Lung (tissue), 12 donors: ENCODE data around the gene GRIN2A. TPM values are rescaled to one million over a fixed set of nuclear protein-coding genes. Genes with fewer than 3 reads are reported as not detected.

Experiments
- ATAC-seq: fragments of 200-7000 bp; cut with Tn5 transposase; one replicate; pipeline ENCODE4 v1.9.1; 2020; ENCODE audit warnings: moderate number of reproducible peaks; ENCODE audit not compliant: insufficient read depth, low FRiP score
- DNase-seq, 3 donors: peaks; one replicate each; pipeline ENCODE4 v3.0.0-alpha.2; 2013 to 2017
- H3K27ac ChIP-seq, 2 donors: one replicate each; pipeline ENCODE4 v1.5.1; 2013; ENCODE audit warnings: mild to moderate bottlenecking in 2 of 2, moderate library complexity in 2 of 2, control low read depth in 1 of 2, inconsistent platforms in 1 of 2, low read depth in 1 of 2, low read length in 1 of 2
- H3K27me3 ChIP-seq, 3 donors: one replicate each; pipeline ENCODE4 v1.5.1; 2013; ENCODE audit warnings: low read length in 2 of 3; ENCODE audit not compliant: control insufficient read depth in 3 of 3, insufficient read depth in 3 of 3
- H3K36me3 ChIP-seq, 4 donors: one replicate each; pipeline ENCODE4 v1.5.1; 2013; ENCODE audit warnings: low read length in 4 of 4, mild to moderate bottlenecking in 1 of 4, moderate library complexity in 1 of 4; ENCODE audit not compliant: control insufficient read depth in 4 of 4, insufficient read depth in 4 of 4
- H3K4me1 ChIP-seq, 5 donors: one replicate each; pipeline ENCODE4 v1.5.1; 2013; ENCODE audit warnings: low read length in 5 of 5, mild to moderate bottlenecking in 2 of 5, moderate library complexity in 1 of 5; ENCODE audit not compliant: control insufficient read depth in 5 of 5, insufficient read depth in 5 of 5
- H3K4me3 ChIP-seq: one replicate; pipeline ENCODE4 v1.5.1; 2013; ENCODE audit warnings: mild to moderate bottlenecking, control low read depth, moderate library complexity
- H3K9ac ChIP-seq, 2 donors: one replicate each; pipeline ENCODE4 v1.5.1; 2013; ENCODE audit warnings: low read length in 2 of 2, control low read depth in 1 of 2; ENCODE audit not compliant: insufficient read depth in 1 of 2
- H3K9me3 ChIP-seq, 4 donors: one replicate each; pipeline ENCODE4 v1.5.1; 2013; ENCODE audit warnings: low read length in 3 of 4, mild to moderate bottlenecking in 1 of 4, moderate library complexity in 1 of 4; ENCODE audit not compliant: control insufficient read depth in 4 of 4, insufficient read depth in 3 of 4
- CTCF ChIP-seq: IDR thresholded peaks from 2 replicates; pipeline ENCODE4 v1.5.1; 2012; ENCODE audit warnings: mild to moderate bottlenecking; ENCODE audit errors: control extremely low read depth, extremely low read depth
- WGBS, 2 donors: extraction: QIAGEN DNeasy Blood & Tissue Kit; methylation state at CpG; one replicate each; pipeline ENCODE4 v1.1.7; 2013; 5-methylcytosine and 5-hydroxymethylcytosine counted together
- polyA plus RNA-seq, 2 donors: library from polyadenylated mRNA; stranded (reverse); fragments of 200-250 nt; gene quantifications; one replicate each; pipeline ENCODE4 v1.2.1, GENCODE V29; 2013
- total RNA-seq, 2 donors: library from RNA; depleted of rRNA in 1 of 2; stranded (reverse); fragments of >200 nt in 1 of 2; gene quantifications; one replicate each; pipeline ENCODE4 v1.2.1, GENCODE V29; 2014 to 2021
- donor health status: control.
- donor health status: control.
- donor health status: Bipolar disorder and iron deficiency.
- donor health status: healthy.
- donor health status: DM: yes; HTN: yes; CAD: no.

Gene GRIN2A
- total and polyA plus RNA-seq, 4 donors, result 0.02 to 0.37 (median 0.10) TPM

DNA sequence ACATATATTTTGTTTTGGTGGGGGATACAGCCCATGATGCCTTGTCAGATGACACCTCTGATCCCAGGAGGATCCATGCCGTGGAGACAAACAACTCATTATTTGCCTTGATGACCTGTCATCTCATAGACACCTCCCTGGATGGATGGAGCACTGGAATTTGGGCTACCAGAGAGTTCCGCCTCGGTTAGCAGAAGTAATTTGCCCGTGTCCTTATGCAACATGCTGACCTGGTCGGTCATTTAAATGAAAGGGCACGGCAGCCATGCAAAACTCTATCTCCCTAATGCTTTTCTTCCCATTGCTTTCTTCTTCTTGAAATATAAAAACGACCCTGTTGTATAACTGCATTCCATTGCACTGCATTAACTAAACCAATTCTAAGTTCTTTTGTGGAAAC, 145.3 kb downstream of the GRIN2A start:
- TF ChIP-seq CTCF, result no peak

DNA sequence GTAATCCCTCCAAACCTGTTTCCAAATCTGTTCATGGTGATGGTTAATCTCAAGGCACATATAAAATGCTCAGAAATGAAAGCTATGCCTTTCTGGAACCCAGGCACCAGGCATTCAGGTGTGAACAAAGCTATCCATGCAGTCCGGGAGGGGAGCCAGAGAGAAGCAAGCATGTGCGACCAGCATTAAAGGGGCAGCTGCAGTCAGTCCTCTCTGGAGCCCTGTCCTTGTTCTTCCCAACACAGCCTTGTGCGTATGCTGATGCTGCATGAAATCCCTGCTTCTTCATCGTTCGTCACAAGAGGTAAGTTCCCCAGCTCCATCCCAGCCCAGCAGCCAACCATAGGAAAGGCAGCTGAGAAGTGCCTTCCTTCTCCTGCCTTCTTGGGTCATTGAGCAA, 148.7 kb downstream of the GRIN2A start:
- 78 to 80% methylated on average over 5 of the region's 5 CpGs for WGBS, 2 donors
- no peaks in the 10 kb centered on the region for H3K27me3 ChIP-seq
- no peak for DNase-seq
- no peak overlapping the region for H3K9ac ChIP-seq
- H3K27ac ChIP-seq, result no peak overlapping the region
- peaks cover 0 to 3% (median 0%) of the 10 kb centered on the region in 4 donors for H3K9me3 ChIP-seq
- no peaks in the 10 kb centered on the region for H3K4me1 ChIP-seq
- ATAC-seq, result no peak
- no peaks in the 10 kb centered on the region for H3K36me3 ChIP-seq
- H3K4me3 ChIP-seq, result no peak overlapping the region
- no peak for TF ChIP-seq CTCF

More for the DNA sequence above, 145.3 kb downstream of the GRIN2A start:
- Histone ChIP-seq H3K27me3 (peaks cover 0 to 2% (median 0%) of the 10 kb centered on the region in 3 donors), H3K36me3 (no peaks in the 10 kb centered on the region), H3K4me3 (no peak overlapping the region), H3K9me3 (peaks cover 0 to 7% (median 0%) of the 10 kb centered on the region in 4 donors), H3K27ac (no peak overlapping the region), H3K4me1 (peaks cover 0 to 1% (median 0%) of the 10 kb centered on the region in 5 donors), H3K9ac (no peak overlapping the region)
- no peak for ATAC-seq
- no peak for DNase-seq
- 70 to 75% methylated on average over 7 of the region's 7 CpGs for WGBS, 2 donors

GRCh38 chr16:10031955-10032354, 150.3 kb downstream of the GRIN2A start:
- TF ChIP-seq CTCF, result no peak
- no peak overlapping the region for H3K4me3 ChIP-seq
- H3K4me1 ChIP-seq, result no peaks in the 10 kb centered on the region
- ATAC-seq (no peak), DNase-seq (no peak)
- no peaks in the 10 kb centered on the region for H3K27me3 ChIP-seq
- H3K36me3 ChIP-seq, result no peaks in the 10 kb centered on the region
- no peak overlapping the region for H3K27ac ChIP-seq
- peaks cover 0 to 3% (median 0%) of the 10 kb centered on the region in 4 donors for H3K9me3 ChIP-seq
- no peak overlapping the region for H3K9ac ChIP-seq
- WGBS, 2 donors, result 88 to 90% methylated on average over 4 of the region's 4 CpGs

GRCh38 chr16:10031473-10031872, 150.8 kb downstream of the GRIN2A start:
- Histone ChIP-seq H3K27me3 (no peaks in the 10 kb centered on the region), H3K9me3 (peaks cover 0 to 3% (median 0%) of the 10 kb centered on the region in 4 donors), H3K4me1 (no peaks in the 10 kb centered on the region), H3K27ac (no peak overlapping the region), H3K36me3 (no peaks in the 10 kb centered on the region), H3K9ac (no peak overlapping the region), H3K4me3 (no peak overlapping the region)
- WGBS, 2 donors, result 63 to 71% methylated on average over 7 of the region's 7 CpGs
- TF ChIP-seq CTCF, result no peak
- ATAC-seq (no peak), DNase-seq (no peak)
